ENCODE measurements around the gene MYO15A. TPM values are rescaled to one million over a fixed set of nuclear protein-coding genes. Genes with fewer than 3 reads are reported as not detected.

The MYO15A gene
- total RNA-seq, 1 experiment from 2014 or later = 0.36 TPM

GRCh38 chr17:18185391-18185790 is 76.8 kb downstream of the MYO15A start:
- Histone ChIP-seq H3K27ac (ENCODE audit: low read length) (peak overlapping the region; percentile 58), H3K36me3 (ENCODE audit: control insufficient read depth, insufficient read depth, low read length) (peaks cover 2% of the 10 kb centered on the region; the same call in 1 of the 2 replicates), H3K27me3 (ENCODE audit: control insufficient read depth, insufficient read depth, low read length) (no peaks in the 10 kb centered on the region), H3K4me3 (ENCODE audit: low read depth in 2 of 2, low read length in 2 of 2) (peak overlapping the region; percentile 56 to 84), H3K9me3 (ENCODE audit: control insufficient read depth, insufficient read depth, low read depth, low read length) (no peaks in the 10 kb centered on the region), H3K4me1 (ENCODE audit: control insufficient read depth, insufficient read depth, low read length) (peaks cover 37% of the 10 kb centered on the region)
- ATAC-seq (no peak), DNase-seq (ENCODE audit: low read depth, low spot score) (no peak)
- ChIA-PET POLR2A (no interaction called here), CTCF (interaction anchor here (0.6 kb wide), 1 partner anchor 588 kb away, joined by 3 read pairs; no protein-coding TSS in a partner anchor)
- TF ChIP-seq TCF7L2 (IDR thresholded peaks at IDR 0.05; ENCODE audit: low read depth, low read length) (no peak), POLR2AphosphoS5 (IDR thresholded peaks at IDR 0.05; ENCODE audit: low read depth, low read length) (no peak), REST (IDR thresholded peaks at IDR 0.05; ENCODE audit: insufficient read depth in 1 of 2, low read depth in 2 of 2, low read length in 1 of 2) (no peak), SIN3A (IDR thresholded peaks at IDR 0.05; ENCODE audit: borderline replicate concordance, insufficient read depth, low read depth, low read length) (no peak), CTCF (IDR thresholded peaks at IDR 0.05) (no peak)
- intact Hi-C loops (cut with micrococcal nuclease; ENCODE audit: unreplicated experiment) (no loop called here), in situ Hi-C loops (cut with HindIII; ENCODE audit: low pct_unique_long_range_greater_than_20kb, low sequenced_read_pairs) (no loop called here)
- TSS peak; percentile 64 for BruUV-seq (replicated peaks)

- no TSS peak for BruUV-seq (replicated peaks)
- TF ChIP-seq REST (IDR thresholded peaks at IDR 0.05; ENCODE audit: insufficient read depth in 1 of 2, low read depth in 2 of 2, low read length in 1 of 2) (no peak), SIN3A (IDR thresholded peaks at IDR 0.05; ENCODE audit: borderline replicate concordance, insufficient read depth, low read depth, low read length) (no peak), CTCF (IDR thresholded peaks at IDR 0.05) (no peak), POLR2AphosphoS5 (IDR thresholded peaks at IDR 0.05; ENCODE audit: low read depth, low read length) (no peak), TCF7L2 (IDR thresholded peaks at IDR 0.05; ENCODE audit: low read depth, low read length) (no peak)
Measured at GRCh38 chr17:18185832-18186626, 77.5 kb downstream of the MYO15A start.

More at GRCh38 chr17:18185832-18186626, 77.5 kb downstream of the MYO15A start:
- peak overlapping the region; percentile 58 for H3K27ac ChIP-seq (ENCODE audit: low read length)
- ATAC-seq = no peak
- no peaks in the 10 kb centered on the region for H3K27me3 ChIP-seq (ENCODE audit: control insufficient read depth, insufficient read depth, low read length)
- H3K4me1 ChIP-seq (ENCODE audit: control insufficient read depth, insufficient read depth, low read length) = peaks cover 43% of the 10 kb centered on the region
- no peak for DNase-seq (ENCODE audit: low read depth, low spot score)
- CTCF ChIA-PET = interaction anchor here (0.6 kb wide), 1 partner anchor 587 kb away, joined by 3 read pairs; no protein-coding TSS in a partner anchor
- in situ Hi-C loops (cut with HindIII; ENCODE audit: low pct_unique_long_range_greater_than_20kb, low sequenced_read_pairs) = no loop called here
- H3K4me3 ChIP-seq (ENCODE audit: low read depth in 2 of 2, low read length in 2 of 2) = peak overlapping the region; percentile 56 to 84
- H3K9me3 ChIP-seq (ENCODE audit: control insufficient read depth, insufficient read depth, low read depth, low read length) = no peaks in the 10 kb centered on the region
- POLR2A ChIA-PET = no interaction called here
- H3K36me3 ChIP-seq (ENCODE audit: control insufficient read depth, insufficient read depth, low read length) = peaks cover 2% of the 10 kb centered on the region; the same call in 1 of the 2 replicates
- intact Hi-C loops (cut with micrococcal nuclease; ENCODE audit: unreplicated experiment) = no loop called here

Data from Panc1 (cell line).